AG10803 (cell line): ENCODE data around the gene SHISAL1.

ENCODE experiments used
- DNase-seq: peaks from one replicate; pipeline ENCODE4 v3.0.0; 2010; ENCODE audit warnings: low read depth
- H3K4me3 ChIP-seq: 2 replicates; pipeline ENCODE4 v1.5.1; 2011; ENCODE audit warnings: mild to moderate bottlenecking, low read length, control low read depth
- TF ChIP-seq, protein P1 (sequence below): conservative IDR thresholded peaks from 2 replicates; pipeline ENCODE4 v1.5.1; 2011; ENCODE audit warnings: mild to moderate bottlenecking, low read length, control low read depth, inconsistent platforms

Gene SHISAL1

DNA sequence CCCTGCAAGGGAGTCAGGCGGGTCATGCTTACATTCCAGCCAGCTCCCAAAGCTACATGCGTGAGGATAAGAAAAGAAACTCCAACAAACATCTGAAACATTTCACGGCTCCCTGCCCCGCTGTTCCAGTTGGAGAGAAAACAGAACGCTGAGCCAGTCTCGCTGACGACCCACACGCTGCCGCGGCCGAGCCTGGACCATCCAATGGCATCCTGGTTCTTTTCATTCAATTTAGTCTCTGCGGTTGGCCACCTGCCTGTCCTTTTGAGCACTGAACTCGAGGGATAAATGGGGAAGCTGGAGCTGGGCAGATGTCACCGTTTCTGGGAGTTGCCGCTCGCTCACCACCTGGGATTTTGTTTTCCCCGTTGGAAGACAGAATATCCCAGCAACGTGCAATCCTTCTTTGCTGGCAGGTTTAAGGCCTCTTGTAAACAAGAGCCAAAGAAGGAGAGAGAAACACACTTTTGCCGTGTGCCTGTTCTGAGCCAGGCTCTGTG lies 45.3 kb upstream of the SHISAL1 start:
- H3K4me3 ChIP-seq = no peak overlapping the region
- TF ChIP-seq, protein P1, sequence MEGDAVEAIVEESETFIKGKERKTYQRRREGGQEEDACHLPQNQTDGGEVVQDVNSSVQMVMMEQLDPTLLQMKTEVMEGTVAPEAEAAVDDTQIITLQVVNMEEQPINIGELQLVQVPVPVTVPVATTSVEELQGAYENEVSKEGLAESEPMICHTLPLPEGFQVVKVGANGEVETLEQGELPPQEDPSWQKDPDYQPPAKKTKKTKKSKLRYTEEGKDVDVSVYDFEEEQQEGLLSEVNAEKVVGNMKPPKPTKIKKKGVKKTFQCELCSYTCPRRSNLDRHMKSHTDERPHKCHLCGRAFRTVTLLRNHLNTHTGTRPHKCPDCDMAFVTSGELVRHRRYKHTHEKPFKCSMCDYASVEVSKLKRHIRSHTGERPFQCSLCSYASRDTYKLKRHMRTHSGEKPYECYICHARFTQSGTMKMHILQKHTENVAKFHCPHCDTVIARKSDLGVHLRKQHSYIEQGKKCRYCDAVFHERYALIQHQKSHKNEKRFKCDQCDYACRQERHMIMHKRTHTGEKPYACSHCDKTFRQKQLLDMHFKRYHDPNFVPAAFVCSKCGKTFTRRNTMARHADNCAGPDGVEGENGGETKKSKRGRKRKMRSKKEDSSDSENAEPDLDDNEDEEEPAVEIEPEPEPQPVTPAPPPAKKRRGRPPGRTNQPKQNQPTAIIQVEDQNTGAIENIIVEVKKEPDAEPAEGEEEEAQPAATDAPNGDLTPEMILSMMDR = no peak
- peak; percentile 66 for DNase-seq

DNA sequence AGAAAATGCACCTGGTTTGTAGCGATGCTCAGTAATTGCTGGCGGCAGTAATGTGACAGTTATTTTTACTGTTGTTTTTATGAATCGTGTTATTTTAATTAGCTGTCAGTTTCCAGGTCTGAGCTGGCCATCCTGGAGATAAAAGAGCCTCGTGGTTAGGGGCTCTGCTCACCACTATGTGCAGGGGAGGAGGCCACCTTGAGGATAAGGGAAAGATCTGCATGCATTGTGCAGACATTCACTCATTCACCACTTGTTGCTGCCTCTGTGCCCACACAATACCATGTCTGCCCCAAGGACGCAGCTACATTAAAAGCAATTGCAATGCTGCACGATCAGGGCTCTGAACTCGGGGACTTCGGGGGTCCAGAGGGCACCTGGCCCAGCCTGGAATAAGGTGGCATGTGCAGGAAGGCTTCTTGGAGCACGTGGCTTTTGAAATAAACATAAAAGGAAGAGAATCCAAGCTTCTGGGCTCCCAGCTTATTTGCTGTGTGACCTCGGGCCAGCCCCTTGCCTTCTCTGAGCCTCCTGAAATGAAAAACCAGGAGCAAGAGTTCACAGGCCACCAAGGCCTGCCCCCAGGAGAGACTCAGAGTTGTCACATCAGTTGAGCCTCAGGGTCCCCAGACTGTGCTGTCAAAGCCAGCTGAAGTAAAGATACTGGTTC lies 44.7 kb upstream of the SHISAL1 start:
- TF ChIP-seq, protein P1 = 0 out of 2 replicates have a peak, but pooled peaks have one; percentile 14
- no peak overlapping the region for H3K4me3 ChIP-seq
- DNase-seq = no peak

DNA sequence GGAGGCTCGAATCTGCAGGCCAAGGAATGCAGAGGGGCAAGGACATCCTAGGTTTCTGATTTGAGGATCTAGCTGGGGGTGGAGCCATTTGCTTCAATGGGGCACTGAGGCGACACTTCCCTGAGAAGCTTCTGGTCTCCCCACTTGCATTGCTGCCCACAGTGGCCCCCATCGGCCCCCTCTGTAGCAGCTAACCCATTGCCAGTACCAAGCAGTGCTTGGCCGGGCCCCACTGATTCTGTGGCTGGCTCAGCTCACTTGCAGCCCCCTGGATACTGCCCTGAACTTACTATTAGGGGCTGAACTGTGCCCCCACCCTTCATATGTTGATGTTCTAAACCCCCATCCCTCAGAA lies 42.9 kb upstream of the SHISAL1 start:
- no peak for DNase-seq
- no peak overlapping the region for H3K4me3 ChIP-seq
- TF ChIP-seq, protein P1 = no peak

DNA sequence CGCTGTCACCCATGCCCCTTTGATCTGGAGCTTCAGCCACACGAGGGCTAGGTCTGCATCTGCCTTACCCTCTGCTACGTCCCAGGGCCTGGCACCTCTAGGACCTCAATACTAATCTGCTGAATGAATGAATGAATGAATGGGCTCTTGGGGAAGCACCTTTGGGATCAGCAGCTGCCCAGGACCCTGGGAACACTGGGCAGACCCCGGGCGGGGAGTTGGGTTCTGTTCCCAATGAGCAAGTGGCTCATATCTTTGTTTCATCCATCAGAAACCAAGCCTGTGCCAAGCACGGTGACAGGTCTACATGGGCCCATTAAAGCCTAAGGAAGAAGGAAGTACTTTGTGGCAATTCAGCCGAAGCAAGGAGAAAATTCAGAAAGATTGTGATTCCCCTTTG lies 41.5 kb upstream of the SHISAL1 start:
- TF ChIP-seq, protein P1 = no peak
- no peak for DNase-seq
- no peak overlapping the region for H3K4me3 ChIP-seq

DNA sequence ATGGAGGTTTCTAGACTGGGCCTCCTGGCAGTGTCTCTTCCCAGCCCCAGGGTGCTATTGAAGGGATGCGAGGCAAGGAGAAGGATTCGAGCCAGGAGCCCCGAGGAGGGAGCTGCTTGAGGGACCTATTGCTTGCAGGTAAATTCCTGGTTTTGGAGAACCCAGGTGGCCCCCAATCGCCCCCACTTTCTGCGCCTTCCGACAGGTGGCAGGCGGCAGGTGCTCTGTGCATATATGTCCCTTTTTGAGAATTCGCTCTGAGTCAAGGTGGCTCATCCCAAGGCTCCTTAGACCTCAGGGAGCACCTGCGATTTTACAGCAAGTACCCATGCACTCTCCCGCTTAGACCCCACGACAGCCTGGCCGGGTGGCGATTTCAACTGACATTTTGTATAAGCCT lies 40.3 kb upstream of the SHISAL1 start:
- H3K4me3 ChIP-seq = no peak overlapping the region
- no peak for DNase-seq
- TF ChIP-seq, protein P1 = no peak

DNA sequence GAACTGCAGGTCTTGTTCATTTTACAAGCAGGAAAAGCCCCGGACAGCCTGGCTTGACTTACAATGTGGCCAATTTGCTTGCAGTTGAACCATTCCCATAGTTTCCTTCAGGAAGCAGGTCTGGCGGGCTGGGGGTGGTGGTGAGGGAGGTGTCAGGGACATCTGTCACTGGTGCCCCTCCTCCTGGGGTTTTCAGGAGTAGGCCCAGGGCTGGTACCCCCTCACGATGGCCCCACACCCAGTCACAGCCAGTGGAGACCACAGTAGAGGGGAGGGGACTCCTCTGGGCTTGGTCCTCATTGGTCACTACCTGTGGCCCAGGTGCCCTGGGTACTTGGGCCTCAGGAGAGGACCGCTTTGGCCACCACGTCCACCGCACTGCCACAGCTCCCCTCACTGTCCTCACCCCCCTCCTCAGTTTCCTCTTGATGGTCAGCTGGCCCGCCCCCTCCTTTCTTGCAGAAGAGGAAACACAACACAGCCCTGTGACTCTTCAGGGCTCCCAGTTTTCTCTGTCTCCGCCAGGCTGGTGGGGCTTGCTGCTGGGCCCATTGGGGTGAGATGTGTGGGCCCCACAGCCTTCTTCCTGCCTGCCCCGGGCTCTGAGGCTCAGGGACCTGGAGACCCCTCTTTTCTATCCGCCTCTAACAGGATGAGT lies 39.8 kb upstream of the SHISAL1 start:
- no peak for DNase-seq
- TF ChIP-seq, protein P1 = no peak
- no peak overlapping the region for H3K4me3 ChIP-seq

DNA sequence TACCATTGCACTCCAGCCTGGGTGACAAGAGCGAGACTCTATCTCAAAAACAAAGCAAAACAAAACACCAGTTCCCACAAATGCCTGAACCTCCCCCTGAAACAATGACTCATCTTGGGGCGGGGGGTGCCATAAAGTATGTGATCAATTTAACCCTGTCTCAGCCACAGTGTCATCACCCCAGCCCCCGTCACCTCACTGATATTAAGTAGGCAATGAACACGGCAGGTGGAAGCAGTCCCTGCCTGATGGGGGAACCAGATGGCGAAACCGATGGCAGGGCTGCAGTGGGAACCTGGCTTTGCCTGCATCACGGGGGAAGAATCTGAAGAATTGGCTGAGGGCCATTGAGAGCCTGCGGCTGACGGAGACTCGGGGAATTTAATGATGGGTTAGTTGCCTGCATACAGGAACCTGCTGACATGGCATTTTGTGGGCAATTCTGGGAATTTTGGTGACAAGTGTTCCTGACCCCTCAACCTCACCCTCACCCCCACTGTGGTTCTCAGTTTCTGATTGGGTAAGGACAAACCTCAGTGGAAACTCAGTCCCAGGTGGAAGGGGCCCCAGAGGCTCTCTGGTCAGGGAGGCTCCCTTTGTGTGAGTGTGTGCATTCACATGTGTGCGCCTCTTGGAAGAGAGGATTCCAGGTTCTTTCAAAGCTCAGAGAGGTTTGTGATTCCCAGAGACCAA lies 39.1 kb upstream of the SHISAL1 start:
- peak; percentile 94 for DNase-seq
- TF ChIP-seq, protein P1 = peak; percentile 21
- peak overlapping the region; percentile 18 for H3K4me3 ChIP-seq
